Activated CD4-positive, alpha-beta T cell treated with anti-CD3 and anti-CD28 coated beads for 48 hours (primary cell): Measurements from ENCODE around the gene HECTD2.
"Not testable (repeated sequence)": the region's sequence is repeated elsewhere in the genome, so short reads cannot be mapped to it uniquely, and the experiment has no call there.

Source experiments
- DNase-seq: peaks from one replicate; pipeline ENCODE4 v3.0.0-alpha.2; 2020

The HECTD2 gene

DNA sequence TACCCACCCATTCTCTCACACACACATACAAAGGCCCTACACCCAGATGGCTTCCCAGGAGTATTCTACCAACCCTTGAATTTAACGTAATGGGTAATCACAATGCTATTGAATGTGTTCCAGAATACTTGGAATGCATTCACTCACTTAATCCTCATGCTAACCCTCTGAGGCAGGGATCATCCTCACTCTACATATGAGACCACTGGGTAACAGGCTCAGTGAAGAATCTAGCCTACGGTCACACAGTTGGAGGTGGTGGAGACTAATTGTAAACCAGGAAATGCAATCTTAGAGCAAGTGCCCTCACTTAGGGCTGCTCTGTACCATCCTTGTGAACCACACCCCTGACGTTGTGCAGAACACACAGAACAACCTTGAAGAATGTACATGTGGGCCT lies 135.2 kb downstream of the HECTD2 start:
- no peak for DNase-seq

GRCh38 chr10:91545838-91546237 lies 135.7 kb downstream of the HECTD2 start:
- no peak for DNase-seq

DNA sequence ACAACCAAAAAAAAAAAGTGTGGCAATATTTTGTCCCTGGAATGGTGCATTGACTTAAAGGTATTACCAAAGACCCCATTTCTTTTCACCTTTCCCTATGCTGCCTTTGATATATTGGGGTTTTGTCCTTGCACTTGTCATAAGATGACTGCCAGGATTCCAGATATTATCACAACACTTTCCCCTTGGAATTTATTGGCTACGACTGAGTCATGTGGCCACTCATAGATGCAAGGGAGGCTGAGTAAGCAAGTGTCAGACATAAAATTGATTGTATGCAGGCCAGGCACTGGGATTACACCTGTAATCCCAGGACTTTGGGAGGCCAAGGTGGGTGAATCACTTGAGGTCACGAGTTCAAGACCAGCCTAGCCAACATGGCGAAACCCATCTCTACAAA lies 139.1 kb downstream of the HECTD2 start:
- DNase-seq, result no peak

- no peak for DNase-seq
Observed at GRCh38 chr10:91550021-91550420, 139.9 kb downstream of the HECTD2 start.

DNA sequence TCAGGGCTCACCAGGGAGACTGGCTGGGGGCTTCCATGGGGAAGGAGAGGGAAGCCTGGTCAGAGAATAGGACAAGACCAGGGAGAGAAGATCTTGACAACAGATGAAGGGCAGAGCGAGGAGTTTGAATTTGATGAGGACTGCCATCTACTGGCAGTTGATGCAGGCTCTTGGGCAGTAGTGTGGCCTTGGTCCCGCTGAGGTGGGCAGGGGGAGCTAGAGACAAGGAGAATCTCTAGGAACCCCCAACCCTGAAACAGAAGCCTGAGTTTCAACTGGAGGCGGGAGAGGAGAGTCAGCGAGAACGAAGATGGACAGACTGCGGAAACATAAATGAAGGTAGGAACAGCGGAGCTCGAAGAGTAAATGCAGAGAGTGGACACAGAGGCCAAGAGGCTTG lies 141.7 kb downstream of the HECTD2 start:
- DNase-seq, result peak; percentile 13

- DNase-seq, result no peak
Observed at GRCh38 chr10:91552274-91553095, 142.3 kb downstream of the HECTD2 start.

DNA sequence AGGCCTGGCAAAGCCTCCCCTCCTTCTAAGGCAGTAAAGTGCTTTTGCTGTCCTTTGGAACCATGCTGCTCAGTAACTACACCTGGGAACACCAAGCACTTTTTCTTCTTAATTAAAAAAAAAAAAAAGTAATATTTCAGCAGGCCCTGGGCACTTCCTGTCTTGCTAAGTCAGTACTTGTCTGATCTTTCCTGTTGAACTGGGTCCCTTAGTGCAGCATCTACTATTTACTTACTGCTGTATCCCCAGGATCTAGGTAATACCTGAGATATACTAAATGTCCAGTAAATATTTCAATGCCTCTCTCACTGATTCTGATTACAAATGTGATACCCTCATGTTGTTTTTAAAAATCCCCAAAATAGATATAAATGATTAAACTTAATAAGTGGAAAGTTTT lies 145.3 kb downstream of the HECTD2 start:
- DNase-seq, result no peak

DNA sequence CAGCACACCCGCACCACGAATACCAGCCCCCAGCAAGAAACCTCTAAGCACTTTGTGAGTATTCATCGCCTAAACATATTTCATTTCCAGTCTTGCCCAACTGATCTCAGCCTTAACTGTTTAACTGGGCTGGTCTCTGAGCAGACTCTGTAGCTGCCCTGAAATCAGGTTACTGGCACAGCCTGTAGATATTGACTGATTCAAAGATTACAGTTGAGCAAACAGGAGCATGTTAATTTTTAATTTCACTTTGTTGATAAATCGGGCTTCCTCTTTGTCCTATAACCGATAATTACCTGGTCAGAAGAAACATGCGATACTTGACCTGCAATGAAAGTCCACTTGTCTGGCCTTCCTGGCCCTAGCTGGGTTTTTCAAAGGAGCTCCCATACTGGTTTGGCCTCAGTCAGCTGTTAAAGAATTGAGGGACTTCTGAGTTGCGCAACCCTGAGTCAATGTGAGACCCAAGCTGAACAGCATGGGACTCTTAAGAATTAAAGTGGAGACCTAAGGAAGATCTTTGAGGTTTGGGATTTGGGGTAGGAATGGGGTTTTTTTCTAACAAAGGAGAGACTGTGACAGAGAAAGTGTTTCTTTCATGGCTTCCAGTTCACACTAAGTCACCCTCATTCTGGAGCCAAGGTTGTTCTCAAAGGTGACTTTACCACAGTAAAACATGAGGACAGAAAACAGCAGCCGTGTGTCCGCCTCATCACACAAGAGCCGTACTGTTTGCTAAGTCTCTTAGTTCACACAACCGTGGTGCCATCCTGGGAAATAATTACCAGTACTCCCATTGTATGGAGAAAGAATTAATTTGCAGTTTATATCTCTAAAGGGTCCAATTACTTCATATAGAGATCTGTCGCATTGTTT lies 146.8 kb downstream of the HECTD2 start:
- no peak for DNase-seq

DNA sequence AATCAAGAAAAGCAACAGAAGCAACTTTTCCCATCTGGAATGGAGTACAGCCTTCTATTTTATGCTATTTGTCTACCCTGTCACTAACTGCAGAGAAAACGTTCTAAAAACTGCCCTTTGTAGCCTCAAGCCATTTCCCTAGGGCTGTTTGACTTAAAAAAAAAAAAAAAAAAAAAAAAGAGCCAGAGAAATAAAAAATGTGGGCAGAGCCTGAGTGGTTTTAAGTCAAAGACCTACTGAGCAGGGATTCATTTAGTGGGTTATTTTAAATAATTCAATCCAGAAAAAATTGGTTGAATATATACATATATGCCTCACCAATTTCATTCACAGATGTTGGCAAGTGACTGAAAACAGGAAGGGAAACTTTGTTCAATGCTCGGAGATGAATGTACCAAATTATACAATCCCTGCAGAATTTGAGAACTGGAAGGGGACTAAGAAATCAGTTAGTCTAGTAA lies 147.5 kb downstream of the HECTD2 start:
- no peak for DNase-seq

DNA sequence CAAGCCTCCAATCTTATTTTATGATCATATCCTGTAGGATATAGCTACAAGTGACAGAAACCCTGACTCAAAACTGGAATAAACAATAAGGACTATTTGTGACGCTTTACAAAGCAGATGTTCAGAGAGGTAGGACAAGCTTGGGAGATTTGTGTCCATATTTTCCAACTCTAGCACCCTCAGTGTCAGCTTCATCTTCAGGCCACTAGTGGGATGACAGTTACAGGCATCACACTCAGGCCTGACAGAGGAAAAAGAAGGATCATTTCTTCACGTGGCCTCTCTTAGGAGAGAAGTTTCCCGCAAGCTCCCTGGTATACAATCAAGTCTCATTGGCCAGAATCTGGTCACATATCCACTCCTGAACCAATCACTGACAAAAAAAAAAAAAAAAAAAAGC lies 148.3 kb downstream of the HECTD2 start:
- DNase-seq, result no peak

DNA sequence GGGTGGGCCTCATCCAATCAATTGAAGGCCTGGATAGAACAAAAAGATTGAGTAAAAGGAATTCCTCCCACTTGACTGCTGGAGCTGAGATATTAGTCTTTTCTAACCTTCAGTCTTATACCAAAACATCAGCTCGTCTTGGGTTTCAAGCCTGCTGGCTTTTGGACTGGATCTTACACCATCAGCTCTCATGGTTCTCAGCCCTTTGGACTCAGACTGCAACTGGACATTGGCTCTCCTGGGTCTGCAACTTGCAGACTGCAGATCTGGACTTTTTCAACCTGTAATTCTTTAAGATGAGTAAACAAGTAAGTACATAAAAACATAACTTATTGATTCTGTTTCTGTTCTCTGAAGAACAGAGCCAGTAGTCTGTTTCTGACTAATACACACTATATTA lies 149.0 kb downstream of the HECTD2 start:
- DNase-seq, result no peak

DNA sequence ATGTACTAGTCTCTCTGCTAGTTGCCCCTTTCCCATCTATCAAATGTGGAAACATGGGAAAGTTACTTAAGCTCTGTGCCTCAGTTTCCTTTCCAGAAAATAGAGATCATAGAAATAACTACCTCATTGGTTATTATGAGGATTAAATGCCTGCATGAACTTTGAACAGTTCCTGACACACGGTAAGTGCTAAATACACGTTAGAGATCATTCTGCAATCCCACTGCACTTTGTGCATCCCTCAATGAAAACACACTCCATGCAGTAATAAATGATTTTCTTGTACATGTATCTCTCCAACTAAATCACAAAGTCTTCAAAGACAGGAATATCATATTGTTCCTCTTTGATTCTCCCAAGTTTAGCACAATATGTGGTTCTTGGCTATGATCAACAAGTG lies 149.6 kb downstream of the HECTD2 start:
- no peak for DNase-seq

- not testable (repeated sequence) for DNase-seq
Observed at GRCh38 chr10:91560827-91561226, 150.7 kb downstream of the HECTD2 start.

DNA sequence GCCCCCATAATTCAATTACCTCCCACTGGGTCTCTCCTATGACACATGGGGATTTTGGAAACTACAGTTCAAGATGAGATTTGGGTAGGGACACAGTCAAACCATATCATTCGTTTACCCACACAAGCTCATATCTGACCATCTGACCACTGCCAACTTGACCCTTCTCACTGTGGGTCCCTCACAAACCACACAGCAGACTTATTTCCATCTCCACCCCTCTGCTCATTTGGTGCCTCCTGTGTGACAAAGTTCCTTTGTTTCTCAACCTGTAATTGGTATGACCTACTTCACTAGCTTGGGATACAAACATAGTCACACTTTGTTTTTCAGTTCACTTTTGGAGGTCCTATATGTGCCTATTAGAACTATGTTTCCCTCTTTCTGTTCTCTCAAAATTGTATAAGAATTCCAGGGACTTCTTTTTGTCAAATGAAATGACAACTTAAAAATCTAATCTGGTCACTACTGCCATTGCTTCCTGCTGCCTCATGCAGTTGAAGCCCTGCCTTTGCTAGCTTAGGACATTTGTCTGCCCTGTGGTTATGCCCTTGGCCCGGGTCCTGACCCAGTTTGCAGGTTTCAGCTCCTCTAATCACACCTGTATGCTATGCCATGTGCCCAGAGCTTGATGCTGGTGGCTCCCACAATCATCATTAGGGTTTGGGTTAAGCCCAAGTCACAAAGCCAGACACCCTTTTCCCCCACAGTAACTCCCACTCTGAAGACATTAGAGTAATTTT lies 152.9 kb downstream of the HECTD2 start:
- DNase-seq, result no peak

GRCh38 chr10:91564026-91564425 lies 153.9 kb downstream of the HECTD2 start:
- no peak for DNase-seq
